HG03457 (cell line): ENCODE measurements around the gene BLTP1.
"Not testable (repeated sequence)": the region's sequence is repeated elsewhere in the genome, so short reads cannot be mapped to it uniquely, and the experiment has no call there.

ENCODE experiments used
- ATAC-seq: cut with Tn5 transposase; IDR thresholded peaks from one replicate; pipeline ENCODE4 v1.9.1; 2021; ENCODE audit warnings: moderate number of reproducible peaks; ENCODE audit not compliant: unreplicated experiment

Gene BLTP1, protein sequence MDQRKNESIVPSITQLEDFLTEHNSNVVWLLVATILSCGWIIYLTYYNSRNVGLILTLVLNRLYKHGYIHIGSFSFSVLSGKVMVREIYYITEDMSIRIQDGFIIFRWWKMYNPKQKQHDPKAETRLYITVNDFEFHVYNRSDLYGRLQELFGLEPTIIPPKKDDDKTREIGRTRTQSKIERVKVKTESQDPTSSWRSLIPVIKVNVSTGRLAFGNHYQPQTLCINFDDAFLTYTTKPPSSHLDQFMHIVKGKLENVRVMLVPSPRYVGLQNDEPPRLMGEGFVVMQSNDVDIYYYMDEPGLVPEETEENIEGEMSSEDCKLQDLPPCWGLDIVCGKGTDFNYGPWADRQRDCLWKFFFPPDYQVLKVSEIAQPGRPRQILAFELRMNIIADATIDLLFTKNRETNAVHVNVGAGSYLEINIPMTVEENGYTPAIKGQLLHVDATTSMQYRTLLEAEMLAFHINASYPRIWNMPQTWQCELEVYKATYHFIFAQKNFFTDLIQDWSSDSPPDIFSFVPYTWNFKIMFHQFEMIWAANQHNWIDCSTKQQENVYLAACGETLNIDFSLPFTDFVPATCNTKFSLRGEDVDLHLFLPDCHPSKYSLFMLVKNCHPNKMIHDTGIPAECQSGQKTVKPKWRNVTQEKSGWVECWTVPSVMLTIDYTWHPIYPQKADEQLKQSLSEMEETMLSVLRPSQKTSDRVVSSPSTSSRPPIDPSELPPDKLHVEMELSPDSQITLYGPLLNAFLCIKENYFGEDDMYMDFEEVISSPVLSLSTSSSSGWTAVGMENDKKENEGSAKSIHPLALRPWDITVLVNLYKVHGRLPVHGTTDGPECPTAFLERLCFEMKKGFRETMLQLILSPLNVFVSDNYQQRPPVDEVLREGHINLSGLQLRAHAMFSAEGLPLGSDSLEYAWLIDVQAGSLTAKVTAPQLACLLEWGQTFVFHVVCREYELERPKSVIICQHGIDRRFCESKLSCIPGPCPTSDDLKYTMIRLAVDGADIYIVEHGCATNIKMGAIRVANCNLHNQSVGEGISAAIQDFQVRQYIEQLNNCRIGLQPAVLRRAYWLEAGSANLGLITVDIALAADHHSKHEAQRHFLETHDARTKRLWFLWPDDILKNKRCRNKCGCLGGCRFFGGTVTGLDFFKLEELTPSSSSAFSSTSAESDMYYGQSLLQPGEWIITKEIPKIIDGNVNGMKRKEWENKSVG (N-terminal part only)

DNA sequence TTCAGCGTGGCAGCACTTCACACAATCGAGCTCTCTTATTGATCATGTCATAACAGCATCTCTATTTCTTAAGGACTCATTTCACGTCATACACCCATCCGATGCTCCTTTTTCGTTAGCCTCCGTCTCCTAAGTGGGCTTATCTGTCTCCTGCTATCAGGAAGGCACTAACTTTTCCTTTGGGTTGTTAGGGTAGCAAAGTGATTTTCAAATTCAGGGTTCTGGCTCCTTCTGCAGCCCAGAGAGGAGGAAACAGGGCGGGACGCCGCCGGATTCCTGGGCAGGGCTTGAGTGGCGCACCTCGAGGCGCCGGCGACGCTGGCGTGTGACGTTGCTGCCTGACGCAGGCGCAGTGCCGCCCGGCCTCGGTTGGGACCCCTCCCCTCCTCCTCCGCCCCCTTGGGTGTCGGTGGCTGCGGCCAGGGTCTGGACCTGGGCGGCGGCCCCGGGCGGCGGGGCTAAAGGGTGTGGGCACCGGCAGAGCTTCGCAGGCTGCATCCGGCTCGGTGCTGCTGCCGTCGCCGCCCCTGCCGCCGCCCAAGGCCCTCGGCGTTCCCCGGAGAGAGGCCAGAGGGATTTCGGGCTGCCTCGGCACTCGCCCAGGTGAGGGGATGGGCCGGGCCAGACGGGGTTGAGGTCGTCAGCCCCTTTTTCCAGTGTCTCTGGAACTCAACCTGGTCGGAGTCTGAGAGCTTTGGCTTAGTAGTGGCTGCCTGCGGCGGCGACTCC, at the start of gene BLTP1:
Gene BLTP1 (plus strand): TSS at position 350 of the 729 bp plus-strand sequence. CDS start 18,317 bp downstream, outside the sequence.
- peak; percentile 98 for ATAC-seq

DNA sequence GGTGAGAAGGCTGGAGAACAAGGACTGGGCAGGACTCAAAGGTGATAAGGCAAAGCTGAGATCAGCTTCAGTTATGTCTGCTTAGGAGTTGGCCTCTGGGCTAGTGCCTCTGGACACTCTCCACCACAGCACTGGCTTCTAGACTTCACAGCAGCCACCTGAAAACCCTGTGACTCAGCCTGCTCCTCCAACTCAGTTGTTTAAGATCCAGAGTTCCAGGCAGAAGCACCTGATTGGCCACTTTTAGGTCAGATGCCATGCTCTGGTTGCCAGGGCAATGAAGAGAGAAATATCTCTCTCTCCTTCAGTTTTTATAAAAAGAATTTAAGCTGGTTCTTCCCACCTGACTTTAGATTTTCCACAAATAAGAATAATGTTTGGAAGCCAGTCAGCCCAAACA, 47.9 kb upstream of the BLTP1 start:
- no peak for ATAC-seq

DNA sequence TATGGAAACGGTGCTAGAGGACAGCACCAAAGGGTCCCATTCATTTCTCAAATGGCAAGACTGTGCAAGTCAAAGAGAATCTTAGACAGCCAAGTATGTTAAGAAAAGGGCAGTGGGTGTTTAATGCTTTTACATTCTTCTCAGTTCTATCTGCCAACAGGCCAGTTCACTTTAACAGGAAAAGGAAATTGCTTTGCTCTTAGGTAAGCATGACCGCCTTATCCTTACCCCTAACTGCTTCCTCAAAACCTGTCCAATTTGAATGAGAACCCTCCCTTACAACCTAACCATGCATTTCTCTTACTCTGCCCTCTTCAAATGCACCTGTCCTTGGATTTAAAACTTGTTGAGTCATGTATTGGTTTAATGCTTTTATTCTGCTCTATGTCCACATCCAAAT, 44.5 kb upstream of the BLTP1 start:
- ATAC-seq: no peak

DNA sequence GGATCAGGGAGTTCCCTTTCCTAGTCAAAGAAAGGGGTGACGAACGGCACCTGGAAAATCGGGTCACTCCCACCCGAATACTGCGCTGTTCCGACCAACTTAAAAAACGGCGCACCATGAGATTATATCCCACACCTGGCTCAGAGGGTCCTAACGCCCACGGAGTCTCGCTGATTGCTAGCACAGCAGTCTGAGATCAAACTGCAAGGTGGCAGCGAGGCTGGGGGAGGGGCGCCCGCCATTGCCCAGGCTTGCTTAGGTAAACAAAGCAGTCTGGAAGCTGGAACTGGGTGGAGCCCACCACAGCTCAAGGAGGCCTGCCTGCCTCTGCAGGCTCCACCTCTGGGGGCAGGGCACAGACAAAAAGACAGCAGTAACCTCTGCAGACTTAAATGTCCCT, 41.8 kb upstream of the BLTP1 start:
- not testable (repeated sequence) for ATAC-seq

DNA sequence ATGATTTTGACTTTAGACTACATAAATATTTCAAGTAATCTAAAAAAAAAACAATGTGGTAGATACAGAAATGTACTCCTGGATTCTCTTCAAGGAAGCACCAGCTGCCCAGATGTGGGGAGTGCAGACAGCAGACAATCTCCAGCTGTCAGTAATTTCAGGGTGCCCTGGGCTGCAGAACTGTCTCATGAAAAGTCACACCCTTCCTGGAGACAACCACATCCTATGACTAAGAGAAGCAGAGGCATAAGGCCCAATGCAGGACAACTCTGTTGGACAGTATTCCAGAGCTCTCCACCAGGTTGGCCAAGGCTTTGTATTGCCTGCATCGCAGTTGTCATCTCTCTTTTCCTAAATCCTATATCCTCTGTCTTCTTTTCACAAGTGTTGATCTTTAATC, 34.4 kb upstream of the BLTP1 start:
- no peak for ATAC-seq

DNA sequence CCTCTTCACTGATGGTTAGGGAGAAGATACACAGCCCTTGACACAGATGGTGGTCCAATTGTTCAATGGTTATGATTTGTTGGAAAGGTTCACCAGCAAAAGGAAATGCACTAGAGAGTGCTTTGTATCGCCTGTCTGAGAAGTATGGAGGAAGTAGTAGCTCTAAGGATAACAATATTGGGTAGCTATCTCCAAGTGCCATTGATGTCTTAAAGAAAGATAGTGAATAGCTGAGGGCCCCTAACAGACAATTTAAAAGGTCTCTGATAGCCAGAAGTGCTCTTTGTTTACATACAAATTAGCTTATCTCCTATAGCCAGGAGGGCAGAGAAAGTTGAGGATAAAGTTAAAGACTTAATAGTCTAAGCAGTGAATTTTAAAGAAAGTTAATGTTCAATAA, 33.9 kb upstream of the BLTP1 start:
- ATAC-seq: no peak

DNA sequence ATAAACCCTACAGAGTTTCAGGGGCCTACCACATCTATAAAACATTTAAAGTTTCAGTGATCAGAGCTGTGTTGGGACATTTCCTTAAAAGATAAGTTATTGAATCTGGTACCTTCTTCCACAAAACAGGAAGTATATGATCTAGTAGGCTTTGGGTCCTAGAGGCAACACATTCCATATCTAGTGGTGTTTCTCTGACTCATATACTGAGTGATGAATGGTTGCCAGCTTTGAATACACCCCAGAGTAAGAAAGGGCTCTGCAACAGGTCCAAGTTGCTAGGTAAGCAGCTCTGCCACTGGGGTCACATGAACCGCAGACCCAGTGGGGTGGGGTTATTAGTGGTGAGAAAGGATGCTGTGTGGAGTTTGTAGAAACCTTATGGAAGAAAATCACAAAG, 32.4 kb upstream of the BLTP1 start:
- ATAC-seq: no peak

DNA sequence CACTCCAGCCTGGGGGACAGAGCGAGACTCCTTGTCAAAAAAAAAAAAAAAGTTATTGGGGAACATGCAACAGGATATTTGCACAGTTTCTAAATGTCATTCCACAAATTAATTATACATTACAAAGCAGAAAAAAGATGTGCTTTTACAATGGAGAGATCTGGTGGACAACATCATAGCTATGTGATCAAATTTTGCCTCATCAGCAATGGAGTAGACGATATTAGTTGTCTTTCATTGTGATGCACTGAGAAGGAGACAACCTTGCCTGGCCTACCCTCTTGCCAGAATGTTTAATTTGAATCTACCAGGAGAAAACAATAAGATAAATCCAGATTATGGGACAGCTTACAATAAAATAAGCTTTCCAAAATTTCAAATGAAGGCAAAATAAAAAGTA, 30.5 kb upstream of the BLTP1 start:
- no peak for ATAC-seq

DNA sequence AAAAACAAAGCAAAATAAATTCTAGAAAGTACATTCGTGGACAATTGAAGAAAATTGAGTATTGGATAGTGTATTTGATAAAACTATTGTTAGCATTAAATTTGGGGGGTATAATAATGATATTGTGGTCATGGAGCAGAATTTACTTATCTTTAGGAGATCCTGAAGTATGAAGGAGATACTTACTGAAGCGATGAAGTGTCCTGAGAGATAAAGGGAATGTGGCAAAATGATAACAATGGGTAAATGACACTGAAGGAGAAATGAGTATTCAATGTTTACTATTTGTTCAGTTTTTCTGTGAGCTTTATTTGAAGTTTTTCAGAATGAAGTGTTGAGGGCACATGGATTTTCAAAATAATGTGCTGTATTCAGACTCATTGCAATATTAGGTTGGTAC, 30.0 kb upstream of the BLTP1 start:
- ATAC-seq: no peak

DNA sequence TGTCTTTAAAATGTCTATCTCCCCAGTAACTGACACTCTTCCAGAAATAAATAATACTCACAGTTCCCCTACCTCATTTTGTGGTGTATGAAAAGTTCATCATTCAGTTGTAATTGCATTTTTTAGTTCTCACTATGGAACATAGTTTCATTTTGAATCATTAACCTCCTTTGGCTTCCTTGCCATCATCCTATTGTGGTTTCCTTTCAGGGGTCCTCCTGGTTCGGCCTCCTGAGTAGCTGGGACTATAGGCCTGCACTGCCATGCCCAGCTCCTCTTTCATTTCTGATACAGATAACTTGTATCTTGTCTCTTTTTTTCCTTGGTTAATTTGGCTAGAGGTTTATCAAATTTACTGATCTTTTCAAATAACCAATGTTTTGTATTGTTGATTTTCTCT, 23.1 kb upstream of the BLTP1 start:
- ATAC-seq: no peak

DNA sequence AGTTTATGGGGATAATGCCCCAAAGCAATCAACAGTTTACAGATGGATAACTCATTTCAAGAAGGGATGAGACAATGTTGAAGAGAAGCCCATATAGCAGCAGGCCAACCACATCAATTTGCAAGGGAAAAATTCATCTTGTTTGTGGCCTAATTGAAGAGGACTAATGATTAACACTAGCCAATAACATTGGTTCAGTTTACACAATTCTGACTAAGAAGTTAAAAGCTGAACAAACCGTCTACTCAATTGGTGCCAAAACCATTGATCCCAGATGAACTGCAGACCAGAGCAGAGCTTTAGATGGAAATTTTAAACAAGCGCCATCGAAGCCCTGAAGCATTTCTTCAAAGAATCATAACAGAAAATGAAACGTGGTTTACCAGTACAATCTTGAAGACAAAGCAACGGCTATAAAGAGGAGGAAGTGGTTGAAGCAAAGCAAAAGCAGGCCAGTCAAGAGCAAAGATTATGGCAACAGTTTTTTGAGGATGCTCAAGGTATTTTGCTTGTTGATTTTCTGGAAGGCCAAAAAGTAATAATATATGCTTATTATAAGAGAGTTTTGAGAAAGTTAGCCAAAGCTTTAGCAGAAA, 20.5 kb upstream of the BLTP1 start:
- peak; percentile 64 for ATAC-seq

DNA sequence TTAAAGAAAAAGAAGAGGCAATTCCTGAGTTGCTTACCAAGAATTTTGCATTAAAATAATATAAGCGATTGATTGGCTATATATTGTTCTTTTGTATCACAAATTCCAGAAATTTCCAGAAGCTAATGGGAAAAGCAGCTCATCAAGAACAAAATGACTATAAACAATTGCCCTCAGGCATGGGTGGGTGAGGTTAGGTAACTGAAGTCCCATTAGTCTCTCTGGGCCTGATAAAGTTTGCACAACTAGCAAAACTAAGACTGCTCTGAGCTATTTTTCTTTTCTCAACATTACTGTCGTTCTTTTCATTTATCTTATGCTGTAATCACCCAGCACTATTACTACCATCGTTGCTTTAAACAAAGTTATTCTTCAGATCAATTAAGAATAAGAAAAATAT, 19.2 kb upstream of the BLTP1 start:
- no peak for ATAC-seq

DNA sequence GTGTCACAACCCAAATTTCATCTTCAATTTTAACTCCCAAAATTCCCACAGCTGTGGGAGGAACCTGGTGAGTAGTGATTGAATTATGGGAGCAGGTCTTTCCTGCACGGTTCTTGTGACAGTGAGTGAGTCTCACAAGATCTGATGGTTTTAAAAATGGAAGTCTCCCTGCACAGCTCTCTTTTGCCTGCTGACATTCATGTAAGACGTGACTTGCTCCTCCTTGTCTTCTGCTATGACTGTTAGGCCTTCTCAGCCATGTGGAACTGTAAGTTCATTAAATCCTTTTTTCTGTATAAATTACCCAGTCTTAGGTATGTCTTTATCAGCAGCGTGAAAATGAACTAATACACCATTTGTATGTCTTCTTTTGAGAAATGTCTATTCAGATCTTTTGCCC, 13.0 kb upstream of the BLTP1 start:
- ATAC-seq: no peak

DNA sequence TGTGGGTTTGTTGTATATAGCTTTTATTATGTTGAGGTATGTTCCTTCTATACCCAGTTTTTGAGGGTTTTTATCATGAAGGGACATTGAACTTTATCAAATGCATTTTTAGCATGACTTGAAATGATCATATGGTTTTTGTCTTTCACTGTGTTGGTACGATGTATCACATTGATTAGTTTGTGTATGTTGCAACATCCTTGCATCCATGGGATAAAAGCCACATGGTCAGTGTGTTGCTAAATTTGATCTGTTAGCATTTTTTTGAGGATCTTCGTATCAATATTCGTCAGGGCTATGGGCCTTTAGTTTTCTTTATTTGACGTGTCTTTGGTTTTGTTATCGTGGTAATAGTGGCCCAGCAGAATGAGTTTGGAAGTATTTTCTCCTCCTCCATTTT, 11.3 kb upstream of the BLTP1 start:
- ATAC-seq: no peak

DNA sequence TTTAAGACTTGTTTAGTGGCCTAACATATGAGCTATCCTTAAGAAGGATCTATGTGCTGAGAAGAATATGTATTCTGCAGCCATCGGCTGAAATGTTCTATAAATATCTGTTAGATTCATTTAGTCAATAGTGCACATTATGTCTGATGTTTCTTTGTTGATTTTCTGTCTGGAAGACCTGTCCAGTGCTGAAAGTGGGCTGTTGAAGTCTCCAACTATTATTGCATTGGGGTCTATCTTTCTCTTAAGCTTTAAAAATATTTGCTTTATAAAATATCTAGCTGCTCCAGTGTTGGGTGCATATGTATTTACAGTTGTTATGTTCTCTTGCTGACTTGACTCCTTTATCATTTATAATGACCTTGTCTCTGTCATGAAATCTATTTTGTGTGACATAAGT, 9.4 kb upstream of the BLTP1 start:
- no peak for ATAC-seq

DNA sequence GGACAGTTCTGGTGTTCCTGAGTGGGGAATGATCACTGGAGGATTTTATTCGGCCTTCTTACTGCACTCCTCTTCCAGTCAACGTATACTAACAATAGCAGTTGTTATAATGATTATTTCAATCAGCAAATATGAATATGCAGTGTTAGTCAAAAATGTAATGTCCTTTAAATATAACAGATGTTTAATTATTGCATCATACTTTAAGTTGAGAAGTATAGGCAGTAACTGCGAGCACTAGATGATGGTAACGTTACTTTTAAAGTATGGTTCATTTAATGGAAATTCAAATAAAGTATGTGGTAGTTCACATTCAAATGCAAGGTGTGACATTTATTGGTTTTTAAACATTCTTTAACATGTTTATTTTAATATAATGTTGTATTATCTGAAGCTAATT, 5.5 kb upstream of the BLTP1 start:
- ATAC-seq: no peak

DNA sequence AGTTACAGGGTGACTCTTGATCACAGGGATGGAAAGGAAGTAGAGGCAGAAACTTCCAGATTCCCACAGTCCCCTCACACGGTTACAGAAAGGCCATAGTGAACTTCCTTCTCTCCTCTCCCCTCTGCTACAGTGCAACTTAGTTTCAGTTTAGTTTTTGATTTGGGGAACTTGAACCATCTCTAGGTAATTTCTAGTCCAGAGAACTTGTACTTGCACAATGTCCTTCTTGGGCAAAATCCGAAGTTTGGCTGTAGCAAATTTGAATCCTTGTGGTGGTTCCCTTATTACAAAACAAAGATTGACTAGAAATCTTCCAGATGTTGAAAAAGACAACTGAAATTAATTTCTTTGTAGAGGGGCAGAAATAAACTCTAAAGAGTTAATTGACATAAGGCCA, 1.2 kb upstream of the BLTP1 start:
- no peak for ATAC-seq

DNA sequence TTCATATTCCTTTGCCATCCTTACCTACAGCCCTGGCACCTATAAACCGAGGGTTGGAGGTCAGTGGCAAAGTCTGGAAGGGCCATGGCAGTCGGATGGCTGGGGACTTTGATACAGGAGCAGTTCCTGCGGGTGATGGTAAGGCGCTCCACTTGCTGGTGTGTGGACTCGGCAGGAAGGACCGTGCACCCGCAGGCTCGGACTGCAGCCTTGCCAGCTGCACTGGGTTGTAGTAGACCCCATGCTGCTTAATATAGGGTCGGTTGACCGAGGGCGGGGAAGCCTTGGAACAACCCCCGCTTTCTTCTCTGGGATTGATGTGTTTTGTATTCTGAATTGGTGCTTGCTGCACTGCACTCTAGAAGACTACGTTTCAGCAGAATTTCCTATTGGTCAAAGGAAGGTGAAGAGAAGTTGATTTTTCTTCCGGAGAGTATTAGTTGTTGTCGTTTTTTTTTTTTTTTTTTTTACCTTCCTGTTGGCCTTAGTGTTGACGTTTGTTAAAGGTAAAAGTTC, 638 bp downstream of the BLTP1 start:
- peak; percentile 22 for ATAC-seq

DNA sequence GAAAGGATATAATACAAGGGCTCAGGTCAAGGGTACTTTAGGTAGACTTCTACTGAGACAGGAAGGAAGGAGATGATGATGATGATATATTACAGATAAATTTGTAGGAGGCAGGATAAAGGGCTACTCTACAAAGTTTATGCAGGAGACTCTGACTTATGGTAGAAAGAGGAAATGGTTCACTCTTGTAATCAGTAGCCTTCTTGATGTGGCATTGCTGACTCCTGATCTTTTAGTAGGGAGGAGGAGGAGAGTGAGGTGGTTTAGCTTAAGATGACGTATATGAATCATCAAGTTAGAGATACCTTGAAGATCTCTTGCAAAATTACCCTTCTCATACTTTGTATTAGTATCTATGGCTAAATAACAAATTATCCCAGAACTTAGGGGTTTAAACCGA, 4.7 kb downstream of the BLTP1 start:
- ATAC-seq: no peak

DNA sequence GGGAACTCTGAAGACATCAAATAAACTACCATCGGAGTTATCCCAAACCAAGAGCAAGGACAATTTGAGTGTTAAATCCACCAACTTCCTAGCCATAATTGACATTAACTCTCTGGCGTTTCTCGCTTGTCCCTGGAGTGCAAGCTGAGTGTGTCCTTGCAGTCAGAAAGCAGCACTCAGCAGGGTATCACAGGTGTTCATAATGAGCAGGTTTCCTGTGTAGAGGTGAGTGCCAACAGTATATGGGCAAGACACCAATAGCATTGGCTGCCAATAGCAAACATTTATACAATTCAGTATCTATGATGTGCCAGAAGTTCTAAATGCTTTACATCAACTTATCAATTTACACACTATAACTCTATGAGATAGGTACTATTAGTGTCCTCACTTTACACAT, 11.2 kb downstream of the BLTP1 start:
- no peak for ATAC-seq
